Kidney (tissue), 14 donors: ENCODE data around the gene NOSTRIN. TPM values are rescaled to one million over a fixed set of nuclear protein-coding genes. Genes with fewer than 3 reads are reported as not detected.
A peak's percentile ranks its signal among the peaks of the same experiment; 100 is the strongest.

Experiments used
- DNase-seq, 5 donors: peaks; one replicate each; pipeline ENCODE4 v3.0.0-alpha.2; 2013 to 2020
- FAIRE-seq: peaks from 2 replicates; lab custom pipeline; 2012; peaks lifted over from hg19 to GRCh38; lab: Jason Lieb, UNC
- H3K27ac ChIP-seq, 2 donors: one replicate each; pipeline ENCODE4 v1.7.0; 2013; ENCODE audit warnings: low read depth in 2 of 2, low read length in 2 of 2, inconsistent platforms in 1 of 2
- H3K27me3 ChIP-seq: one replicate; pipeline ENCODE4 v1.7.1; 2013; ENCODE audit warnings: low read length, inconsistent platforms; ENCODE audit not compliant: control insufficient read depth, insufficient read depth
- H3K36me3 ChIP-seq, 3 donors: one replicate each; pipeline versions ENCODE4 v1.7.0 to v1.7.1; 2013; ENCODE audit warnings: low read length in 3 of 3, control low read depth in 1 of 3, inconsistent platforms in 1 of 3; ENCODE audit not compliant: insufficient read depth in 3 of 3, control insufficient read depth in 2 of 3
- H3K4me1 ChIP-seq, 3 donors: one replicate each; pipeline versions ENCODE4 v1.7.0 to v1.7.1; 2013; ENCODE audit warnings: low read length in 3 of 3, inconsistent platforms in 1 of 3, low read depth in 1 of 3; ENCODE audit not compliant: control insufficient read depth in 2 of 3, insufficient read depth in 2 of 3
- H3K4me3 ChIP-seq, 3 donors: one replicate each; pipeline versions ENCODE4 v1.7.0 to v1.8.1; 2013; ENCODE audit warnings: low read length in 3 of 3, control low read depth in 1 of 3, inconsistent platforms in 1 of 3
- H3K9ac ChIP-seq, 3 donors: one replicate each; pipeline versions ENCODE4 v1.7.0 to v1.7.1; 2013; ENCODE audit warnings: low read length in 3 of 3, control low read depth in 1 of 3, inconsistent platforms in 1 of 3
- H3K9me3 ChIP-seq, 3 donors: one replicate each; pipeline versions ENCODE4 v1.7.0 to v1.7.1; 2013; ENCODE audit warnings: low read length in 3 of 3, control low read depth in 1 of 3, inconsistent platforms in 1 of 3; ENCODE audit not compliant: control insufficient read depth in 2 of 3, insufficient read depth in 1 of 3
- CTCF ChIP-seq: IDR thresholded peaks from 3 replicates; pipeline ENCODE4 v1.5.1; 2012; ENCODE audit warnings: mild to moderate bottlenecking, moderate library complexity, borderline replicate concordance; ENCODE audit not compliant: insufficient read depth; ENCODE audit errors: extremely low read depth
- intact Hi-C: fragments of 100-400 bp; cut with DNase I; formaldehyde crosslinking; loops from one replicate; pipeline ENCODE4 v1.11.1; 2022
- polyA plus RNA-seq: library from polyadenylated mRNA; stranded (reverse); fragments of 350-450 nt; fragmentation: Illumina TruSeq; extraction: RNeasy Lipid Tissue Mini Kit (QIAGEN cat#74804); gene quantifications from one replicate; pipeline ENCODE4 v1.2.3, GENCODE V29; 2014; ENCODE audit warnings: low read depth, low replicate concordance; ENCODE audit not compliant: insufficient read depth
- total RNA-seq: library from RNA; stranded (reverse); fragmentation: NEBNext Ultra II Directional; extraction: Animal tissue kit (Norgen Biotek cat#: 25700); gene quantifications from one replicate; pipeline ENCODE4 v1.2.1, GENCODE V29; 2021
- donor health status: control.
- donor health status: control.
- donor health status: control.
- donor health status: control.
- donor health status: control.
- donor health status: DM: yes; HTN: yes; CAD: no.
- donor health status: Normal renal cell carcinoma (clear cell type).

Gene NOSTRIN
- total and polyA plus RNA-seq, 2 donors from 2014 or later = 41.8 to 50.2 TPM

DNA sequence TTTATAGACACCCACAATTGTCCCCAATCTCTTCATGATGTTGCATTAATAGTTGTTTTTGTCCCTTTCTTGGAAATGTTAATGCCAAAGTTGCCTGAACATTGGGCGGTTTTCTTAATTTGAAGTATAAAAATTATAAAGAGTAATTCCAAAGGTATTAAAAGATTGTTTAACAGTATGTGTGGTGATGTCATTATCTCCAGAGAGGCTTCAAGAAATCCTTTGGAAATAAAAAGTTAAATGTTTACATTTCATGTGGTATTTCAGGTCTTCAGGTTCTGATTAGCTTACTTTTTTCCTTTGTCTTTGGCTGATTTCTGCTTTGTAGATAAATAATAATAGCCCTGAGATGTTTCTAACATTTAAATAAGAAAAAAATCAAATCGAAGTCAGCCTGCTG lies 29.3 kb upstream of the NOSTRIN start:
- Histone ChIP-seq H3K4me3 (no peak overlapping the region), H3K9ac (no peak overlapping the region), H3K4me1 (peaks cover 0 to 5% (median 4%) of the 10 kb centered on the region in 3 donors), H3K27ac (no peak overlapping the region), H3K36me3 (no peaks in the 10 kb centered on the region), H3K9me3 (no peaks in the 10 kb centered on the region), H3K27me3 (no peaks in the 10 kb centered on the region)
- no peak for FAIRE-seq
- no peak for TF ChIP-seq CTCF
- intact Hi-C loops = loop anchor here (10.0 kb wide), 1 partner anchor 142 kb away; no protein-coding TSS in a partner anchor
- DNase-seq = no peak

DNA sequence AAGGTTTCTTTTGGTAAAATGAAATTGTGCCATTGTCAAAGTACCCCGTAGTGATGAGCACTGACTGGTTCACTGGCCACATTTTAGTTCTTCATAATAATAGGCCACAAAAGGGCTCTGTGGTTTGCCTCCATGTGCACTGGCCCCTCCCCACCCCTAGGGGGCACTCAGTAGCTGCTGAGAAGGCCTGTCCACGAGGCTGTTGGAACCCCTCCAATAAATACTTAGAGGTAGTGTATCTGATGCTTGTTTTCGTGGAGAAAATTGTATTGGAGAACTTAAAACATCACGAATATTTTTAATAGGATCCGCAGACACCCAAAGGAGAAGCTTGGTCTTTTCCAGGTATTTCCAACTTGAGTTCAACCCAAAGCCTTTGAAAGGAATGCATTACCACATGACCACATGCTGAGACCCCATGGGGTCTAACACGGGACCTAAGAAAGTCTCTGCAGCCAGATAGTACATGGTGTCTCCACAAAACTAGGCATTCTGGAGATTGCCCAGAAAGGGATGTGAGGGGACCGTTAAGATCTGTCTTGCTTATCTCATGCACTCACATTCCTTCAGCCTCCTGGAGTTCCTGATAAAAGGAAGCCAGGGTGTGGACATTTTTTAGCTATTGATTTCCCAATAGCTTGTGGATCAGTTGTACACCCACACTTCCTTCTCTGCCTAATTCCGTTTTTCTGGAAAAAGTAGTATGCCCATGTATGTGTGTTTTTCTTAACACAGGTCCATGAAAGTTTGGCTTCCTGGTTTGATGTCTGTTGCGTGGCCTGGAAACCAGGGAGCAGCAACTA lies 28.5 kb upstream of the NOSTRIN start:
- peaks cover 0 to 5% (median 4%) of the 10 kb centered on the region in 3 donors for H3K4me1 ChIP-seq
- intact Hi-C loops = loop anchor here (10.0 kb wide), 1 partner anchor 141 kb away; no protein-coding TSS in a partner anchor

DNA sequence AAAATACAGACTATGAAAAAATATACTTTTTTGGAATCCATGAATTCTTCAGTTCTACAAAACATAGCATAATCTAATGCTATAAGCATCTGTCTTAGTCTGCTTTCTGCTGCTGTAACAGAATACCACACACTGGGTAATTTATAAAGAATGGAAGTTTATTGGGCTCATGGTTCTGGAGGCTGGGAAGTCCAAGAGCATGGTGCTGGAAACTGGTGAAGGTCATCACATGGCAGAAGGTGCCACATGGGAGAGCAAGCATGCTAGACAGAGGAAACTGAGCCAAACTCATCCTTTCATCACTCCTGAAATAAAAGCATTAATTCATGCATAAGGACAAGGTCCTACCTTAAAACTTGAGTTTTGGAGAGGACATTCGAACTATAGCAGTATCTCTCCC lies 26.6 kb upstream of the NOSTRIN start:
- DNase-seq = no peak
- no peaks in the 10 kb centered on the region for H3K27me3 ChIP-seq
- FAIRE-seq = no peak
- no peak overlapping the region for H3K4me3 ChIP-seq
- no peaks in the 10 kb centered on the region for H3K36me3 ChIP-seq
- H3K27ac ChIP-seq = no peak overlapping the region
- H3K9me3 ChIP-seq = no peaks in the 10 kb centered on the region
- peaks cover 0 to 12% (median 8%) of the 10 kb centered on the region in 3 donors for H3K4me1 ChIP-seq
- intact Hi-C loops = loop anchor here (10.0 kb wide), 1 partner anchor 139 kb away; no protein-coding TSS in a partner anchor
- H3K9ac ChIP-seq = no peak overlapping the region
- TF ChIP-seq CTCF = no peak

More for the DNA sequence above, 28.5 kb upstream of the NOSTRIN start:
- no peak overlapping the region for H3K9ac ChIP-seq
- DNase-seq = peak in 3 of 5 donors; percentile 25 to 74 (median 55)
- peak; percentile 79 for FAIRE-seq
- no peak overlapping the region for H3K27ac ChIP-seq
- no peaks in the 10 kb centered on the region for H3K9me3 ChIP-seq
- no peaks in the 10 kb centered on the region for H3K36me3 ChIP-seq
- TF ChIP-seq CTCF = peak; percentile 90
- H3K4me3 ChIP-seq = no peak overlapping the region
- no peaks in the 10 kb centered on the region for H3K27me3 ChIP-seq
